ENCODE data around the gene SLC25A44.

The SLC25A44 gene

GRCh38 chr1:156259805-156260204, 65.9 kb downstream of the SLC25A44 start:
- in situ Hi-C loops (cut with HindIII; ENCODE audit: low sequenced_read_pairs): no loop called here

- in situ Hi-C loops (cut with HindIII; ENCODE audit: low sequenced_read_pairs): no loop called here
Observed at GRCh38 chr1:156260896-156261295, 67.0 kb downstream of the SLC25A44 start.
